HepG2 (cell line): ENCODE results near the gene CTRL. TPM values are rescaled to one million over a fixed set of nuclear protein-coding genes. Genes with fewer than 3 reads are reported as not detected.

ENCODE experiments used
- ATRX ChIP-seq: sonication (generic); formaldehyde crosslinking; IDR thresholded peaks from 2 replicates; pipeline ENCODE4 v1.4.0; 2020; ENCODE audit warnings: missing genetic modification reagents, borderline replicate concordance
- CBX2 ChIP-seq, 2 experiments: fragments of 200-600 bp in 1 of 2; sonication (generic); formaldehyde crosslinking in 1 of 2; IDR thresholded peaks; 2 replicates each; pipeline versions ENCODE4 v1.7.0 to v1.8.1; 2018 to 2022; ENCODE audit warnings: low read depth in 2 of 2, low read length in 1 of 2, mild to moderate bottlenecking in 1 of 2, missing genetic modification reagents in 1 of 2
- EHMT2 ChIP-seq: fragments of 200-600 bp; sonication (generic); IDR thresholded peaks from 2 replicates; pipeline ENCODE4 v1.7.0; 2017; ENCODE audit warnings: antibody characterized with exemption, low read depth, low read length, borderline replicate concordance
- GZF1 ChIP-seq: sonication (generic); formaldehyde crosslinking; IDR thresholded peaks from 2 replicates; pipeline ENCODE4 v1.5.1; 2020; ENCODE audit warnings: mild to moderate bottlenecking, missing genetic modification reagents
- HMG20A ChIP-seq: IDR thresholded peaks from 2 replicates; pipeline ENCODE4 v1.6.1; 2016; ENCODE audit warnings: borderline replicate concordance
- NFYB ChIP-seq: sonication (generic); formaldehyde crosslinking; IDR thresholded peaks from 2 replicates; pipeline ENCODE4 v1.4.0; 2020; ENCODE audit warnings: missing genetic modification reagents
- SALL1 ChIP-seq: sonication (generic); formaldehyde crosslinking; IDR thresholded peaks from 2 replicates; pipeline ENCODE4 v1.8.0; 2022; ENCODE audit warnings: mild to moderate bottlenecking, missing genetic modification reagents
- SALL2 ChIP-seq: sonication (generic); formaldehyde crosslinking; IDR thresholded peaks from 2 replicates; pipeline ENCODE4 v1.8.1; 2023; ENCODE audit warnings: mild to moderate bottlenecking, missing genetic modification reagents, inconsistent platforms
- SMAD1 ChIP-seq: sonication (generic); formaldehyde crosslinking; IDR thresholded peaks from 2 replicates; pipeline ENCODE4 v1.4.0; 2020; ENCODE audit warnings: missing genetic modification reagents, low read depth, mild to moderate bottlenecking, borderline replicate concordance
- SP5 ChIP-seq: IDR thresholded peaks from 2 replicates; pipeline ENCODE4 v1.6.1; 2016; ENCODE audit warnings: low read depth, borderline replicate concordance
- YEATS4 ChIP-seq: sonication (generic); formaldehyde crosslinking; IDR thresholded peaks from 2 replicates; pipeline ENCODE4 v1.4.0; 2020; ENCODE audit warnings: missing genetic modification reagents, borderline replicate concordance
- ZNF317 ChIP-seq: sonication (generic); formaldehyde crosslinking; IDR thresholded peaks from 2 replicates; pipeline ENCODE4 v1.5.0; 2020; ENCODE audit warnings: mild to moderate bottlenecking, missing genetic modification reagents
- ZNF614 ChIP-seq: IDR thresholded peaks from 2 replicates; pipeline ENCODE4 v1.6.1; 2018; ENCODE audit warnings: missing biosample characterization, missing genetic modification reagents, inconsistent platforms, borderline replicate concordance
- ZNF7 ChIP-seq: IDR thresholded peaks from 2 replicates; pipeline ENCODE4 v1.6.1; 2016; ENCODE audit warnings: missing biosample characterization, missing genetic modification reagents
- ZNF781 ChIP-seq: sonication (generic); formaldehyde crosslinking; IDR thresholded peaks from 2 replicates; pipeline ENCODE4 v1.5.1; 2020; ENCODE audit warnings: borderline replicate concordance, mild to moderate bottlenecking, missing genetic modification reagents; ENCODE audit errors: not compliant biosample characterization
- ZZZ3 ChIP-seq: sonication (generic); formaldehyde crosslinking; IDR thresholded peaks from 2 replicates; pipeline ENCODE4 v1.4.0; 2020; ENCODE audit warnings: missing genetic modification reagents, mild to moderate bottlenecking, borderline replicate concordance
- polyA plus RNA-seq, 8 experiments: library from polyadenylated mRNA; depleted of rRNA in 3 of 8; stranded (reverse) in 7 of 8; unstranded in 1 of 8; fragments of >200 nt; fragmentation: Illumina TruSeq in 4 of 8; extraction: Trizol in 4 of 8; gene quantifications; 2 replicates each; pipeline versions ENCODE4 v1.2.1 to v1.2.3, GENCODE V29; 2011 to 2016; ENCODE audit warnings: low read depth in 4 of 8, missing spikeins in 1 of 8, mixed read lengths in 1 of 8; ENCODE audit not compliant: insufficient read depth in 1 of 8
- total RNA-seq, 5 experiments: library from RNA; depleted of rRNA; stranded (reverse); fragments of >200 nt; fragmentation: Illumina TruSeq; extraction: Trizol; gene quantifications; 2 replicates each; pipeline ENCODE4 v1.2.3, GENCODE V29; 2016; ENCODE audit warnings: low read depth in 1 of 5
- TF ChIP-seq, protein P1 (sequence below): IDR thresholded peaks from 2 replicates; pipeline ENCODE4 v1.6.1; 2012; ENCODE audit warnings: low read length, improper control_type of control experiment
- TF ChIP-seq, protein P2 (sequence below): sonication (generic); formaldehyde crosslinking; IDR thresholded peaks from 2 replicates; pipeline ENCODE4 v1.8.0; 2022; ENCODE audit warnings: mild to moderate bottlenecking, missing genetic modification reagents; ENCODE audit not compliant: insufficient replicate concordance
- TF ChIP-seq, protein P3 (sequence below): IDR thresholded peaks from 2 replicates; pipeline ENCODE4 v1.6.1; 2018; ENCODE audit warnings: missing genetic modification reagents

The CTRL gene
- total and polyA plus RNA-seq, 2 of the 13 experiments (the other 11 are each of a cell fraction or from before 2014, with no cell fraction given), result 1.9 to 2.7 TPM

- TF ChIP-seq, protein P1, sequence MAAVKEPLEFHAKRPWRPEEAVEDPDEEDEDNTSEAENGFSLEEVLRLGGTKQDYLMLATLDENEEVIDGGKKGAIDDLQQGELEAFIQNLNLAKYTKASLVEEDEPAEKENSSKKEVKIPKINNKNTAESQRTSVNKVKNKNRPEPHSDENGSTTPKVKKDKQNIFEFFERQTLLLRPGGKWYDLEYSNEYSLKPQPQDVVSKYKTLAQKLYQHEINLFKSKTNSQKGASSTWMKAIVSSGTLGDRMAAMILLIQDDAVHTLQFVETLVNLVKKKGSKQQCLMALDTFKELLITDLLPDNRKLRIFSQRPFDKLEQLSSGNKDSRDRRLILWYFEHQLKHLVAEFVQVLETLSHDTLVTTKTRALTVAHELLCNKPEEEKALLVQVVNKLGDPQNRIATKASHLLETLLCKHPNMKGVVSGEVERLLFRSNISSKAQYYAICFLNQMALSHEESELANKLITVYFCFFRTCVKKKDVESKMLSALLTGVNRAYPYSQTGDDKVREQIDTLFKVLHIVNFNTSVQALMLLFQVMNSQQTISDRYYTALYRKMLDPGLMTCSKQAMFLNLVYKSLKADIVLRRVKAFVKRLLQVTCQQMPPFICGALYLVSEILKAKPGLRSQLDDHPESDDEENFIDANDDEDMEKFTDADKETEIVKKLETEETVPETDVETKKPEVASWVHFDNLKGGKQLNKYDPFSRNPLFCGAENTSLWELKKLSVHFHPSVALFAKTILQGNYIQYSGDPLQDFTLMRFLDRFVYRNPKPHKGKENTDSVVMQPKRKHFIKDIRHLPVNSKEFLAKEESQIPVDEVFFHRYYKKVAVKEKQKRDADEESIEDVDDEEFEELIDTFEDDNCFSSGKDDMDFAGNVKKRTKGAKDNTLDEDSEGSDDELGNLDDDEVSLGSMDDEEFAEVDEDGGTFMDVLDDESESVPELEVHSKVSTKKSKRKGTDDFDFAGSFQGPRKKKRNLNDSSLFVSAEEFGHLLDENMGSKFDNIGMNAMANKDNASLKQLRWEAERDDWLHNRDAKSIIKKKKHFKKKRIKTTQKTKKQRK, result no peak
- TF ChIP-seq ATRX (no peak), CBX2 (IDR thresholded peaks at IDR 0.05; ENCODE audit: low read depth, low read length) (no peak), CBX2 (CRISPR knock-in tag; IDR thresholded peaks at IDR 0.05; ENCODE audit: low read depth) (0 out of 2 replicates have a peak, but pooled peaks have one; percentile 64), GZF1 (CRISPR knock-in tag) (no peak), NFYB (CRISPR knock-in tag) (peak; percentile 49), ZNF781 (peak; percentile 35), SP5 (CRISPR knock-in tag) (peak; percentile 95), YEATS4 (CRISPR knock-in tag) (peak; percentile 82; the same call in 1 of the 2 replicates), SALL1 (CRISPR knock-in tag) (peak; percentile 77), ZNF614 (CRISPR knock-in tag) (peak; percentile 66; the same call in 1 of the 2 replicates), ZZZ3 (CRISPR knock-in tag) (peak; percentile 49; the same call in 1 of the 2 replicates), SALL2 (CRISPR knock-in tag) (peak; percentile 67; the same call in 1 of the 2 replicates), ZNF317 (CRISPR knock-in tag) (peak; percentile 67; the same call in 1 of the 2 replicates), HMG20A (CRISPR knock-in tag) (0 out of 2 replicates have a peak, but pooled peaks have one; percentile 9), EHMT2 (no peak), SMAD1 (0 out of 2 replicates have a peak, but pooled peaks have one; percentile 86), ZNF7 (CRISPR knock-in tag) (no peak; the same call in 1 of the 2 replicates)
- TF ChIP-seq, protein P2, sequence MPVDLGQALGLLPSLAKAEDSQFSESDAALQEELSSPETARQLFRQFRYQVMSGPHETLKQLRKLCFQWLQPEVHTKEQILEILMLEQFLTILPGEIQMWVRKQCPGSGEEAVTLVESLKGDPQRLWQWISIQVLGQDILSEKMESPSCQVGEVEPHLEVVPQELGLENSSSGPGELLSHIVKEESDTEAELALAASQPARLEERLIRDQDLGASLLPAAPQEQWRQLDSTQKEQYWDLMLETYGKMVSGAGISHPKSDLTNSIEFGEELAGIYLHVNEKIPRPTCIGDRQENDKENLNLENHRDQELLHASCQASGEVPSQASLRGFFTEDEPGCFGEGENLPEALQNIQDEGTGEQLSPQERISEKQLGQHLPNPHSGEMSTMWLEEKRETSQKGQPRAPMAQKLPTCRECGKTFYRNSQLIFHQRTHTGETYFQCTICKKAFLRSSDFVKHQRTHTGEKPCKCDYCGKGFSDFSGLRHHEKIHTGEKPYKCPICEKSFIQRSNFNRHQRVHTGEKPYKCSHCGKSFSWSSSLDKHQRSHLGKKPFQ (CRISPR knock-in tag), result peak; percentile 86
- TF ChIP-seq, protein P3, sequence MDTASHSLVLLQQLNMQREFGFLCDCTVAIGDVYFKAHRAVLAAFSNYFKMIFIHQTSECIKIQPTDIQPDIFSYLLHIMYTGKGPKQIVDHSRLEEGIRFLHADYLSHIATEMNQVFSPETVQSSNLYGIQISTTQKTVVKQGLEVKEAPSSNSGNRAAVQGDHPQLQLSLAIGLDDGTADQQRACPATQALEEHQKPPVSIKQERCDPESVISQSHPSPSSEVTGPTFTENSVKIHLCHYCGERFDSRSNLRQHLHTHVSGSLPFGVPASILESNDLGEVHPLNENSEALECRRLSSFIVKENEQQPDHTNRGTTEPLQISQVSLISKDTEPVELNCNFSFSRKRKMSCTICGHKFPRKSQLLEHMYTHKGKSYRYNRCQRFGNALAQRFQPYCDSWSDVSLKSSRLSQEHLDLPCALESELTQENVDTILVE (CRISPR knock-in tag), result no peak; the same call in 1 of the 2 replicates
These were observed 37.0 kb upstream of the CTRL start, which contains the start of gene SLC12A4 (continued) for GRCh38 chr16:67968400-67969253.
